Neural cell (in vitro differentiated cells): Measurements from ENCODE around the gene TAF11L2. TPM values are rescaled to one million over a fixed set of nuclear protein-coding genes. Genes with fewer than 3 reads are reported as not detected.

Source experiments
- H2AFZ ChIP-seq: fragments of 200-600, 300-800 bp; sonication (generic), shearing (Covaris generic); 2 replicates; pipeline ENCODE4 v1.6.0; 2014; ENCODE audit warnings: low read depth, mild to moderate bottlenecking, antibody characterized with exemption, low read length, moderate library complexity
- H3F3A ChIP-seq: fragments of 200-600 bp; shearing (Covaris generic); 2 replicates; pipeline ENCODE4 v1.6.1; 2016; ENCODE audit warnings: mild to moderate bottlenecking, moderate library complexity, mixed read lengths, antibody characterized with exemption, low read length; ENCODE audit not compliant: insufficient read depth, poor library complexity, severe bottlenecking
- H3K27ac ChIP-seq: fragments of 200-600, 300-800 bp; sonication (generic), shearing (Covaris generic); 2 replicates; pipeline ENCODE4 v1.5.1; 2014; ENCODE audit warnings: mild to moderate bottlenecking, low read length, moderate library complexity
- H3K27me3 ChIP-seq: fragments of 300-800, 200-600 bp; sonication (generic), shearing (Covaris generic); 2 replicates; pipeline ENCODE4 v1.6.0; 2014; ENCODE audit warnings: mild to moderate bottlenecking, low read depth, low read length, moderate library complexity; ENCODE audit not compliant: insufficient read depth
- H3K36me3 ChIP-seq: fragments of 300-800, 200-600 bp; sonication (generic), shearing (Covaris generic); 2 replicates; pipeline ENCODE4 v1.5.1; 2014; ENCODE audit warnings: mild to moderate bottlenecking, antibody characterized with exemption, low read length, moderate library complexity; ENCODE audit not compliant: insufficient read depth
- H3K4me2 ChIP-seq: fragments of 300-800, 200-600 bp; sonication (generic), shearing (Covaris generic); 2 replicates; pipeline ENCODE4 v1.6.0; 2014; ENCODE audit warnings: mild to moderate bottlenecking, low read length
- H3K4me3 ChIP-seq: fragments of 300-800, 200-600 bp; sonication (generic), shearing (Covaris generic); 2 replicates; pipeline ENCODE4 v1.5.1; 2014; ENCODE audit warnings: mild to moderate bottlenecking, low read length, moderate library complexity
- H3K79me2 ChIP-seq: fragments of 200-600 bp; shearing (Covaris generic); replicated peaks from 2 replicates; pipeline ENCODE4 v1.6.0; 2014; ENCODE audit warnings: mild to moderate bottlenecking, low read length, moderate library complexity; ENCODE audit not compliant: insufficient read depth
- H3K9ac ChIP-seq: fragments of 300-800, 200-600 bp; sonication (generic), shearing (Covaris generic); 2 replicates; pipeline ENCODE4 v1.6.1; 2016; ENCODE audit warnings: mild to moderate bottlenecking, low read length, mixed read lengths
- H3K9me2 ChIP-seq: fragments of 200-600 bp; shearing (Covaris generic); 2 replicates; pipeline ENCODE4 v1.6.1; 2016; ENCODE audit warnings: mild to moderate bottlenecking, low read length, mixed read lengths; ENCODE audit not compliant: insufficient read depth
- H3K9me3 ChIP-seq: fragments of 200-600, 300-800 bp; sonication (generic), shearing (Covaris generic); 2 replicates; pipeline ENCODE4 v1.6.1; 2016; ENCODE audit warnings: mild to moderate bottlenecking, mixed run types, low read length, moderate library complexity, mixed read lengths
- H4K20me1 ChIP-seq: fragments of 200-600 bp; shearing (Covaris generic); 2 replicates; pipeline ENCODE4 v1.6.1; 2016; ENCODE audit warnings: mild to moderate bottlenecking, mixed run types; ENCODE audit not compliant: insufficient read depth
- EP300 ChIP-seq: fragments of 450-650 bp; conservative IDR thresholded peaks from 2 replicates; pipeline ENCODE4 v1.6.1; 2014; ENCODE audit warnings: antibody characterized with exemption, mild to moderate bottlenecking, moderate library complexity; ENCODE audit not compliant: poor library complexity, severe bottlenecking
- EZH2 ChIP-seq: fragments of 200-600, 300-800 bp; shearing (Covaris generic), sonication (generic); IDR thresholded peaks from 2 replicates; pipeline ENCODE4 v1.6.1; 2014; ENCODE audit warnings: antibody characterized with exemption, low read length, borderline replicate concordance, mild to moderate bottlenecking; ENCODE audit not compliant: insufficient read depth, poor library complexity, severe bottlenecking
- MXI1 ChIP-seq: fragments of 450-650 bp; conservative IDR thresholded peaks from 2 replicates; pipeline ENCODE4 v1.6.1; 2014; ENCODE audit warnings: antibody characterized with exemption, mild to moderate bottlenecking; ENCODE audit not compliant: poor library complexity, severe bottlenecking
- POLR2AphosphoS5 ChIP-seq: IDR thresholded peaks from 2 replicates; pipeline ENCODE4 v1.6.1; 2012
- RAD21 ChIP-seq: fragments of 450-650 bp; conservative IDR thresholded peaks from 2 replicates; pipeline ENCODE4 v1.6.1; 2014; ENCODE audit warnings: antibody characterized with exemption, mild to moderate bottlenecking, moderate library complexity
- SMC3 ChIP-seq: fragments of 450-650 bp; conservative IDR thresholded peaks from 2 replicates; pipeline ENCODE4 v1.6.1; 2014; ENCODE audit warnings: antibody characterized with exemption, mild to moderate bottlenecking, moderate library complexity; ENCODE audit not compliant: poor library complexity
- TAF1 ChIP-seq: IDR thresholded peaks from 2 replicates; pipeline ENCODE4 v1.6.1; 2012; ENCODE audit warnings: low read depth
- polyA plus RNA-seq: library from polyadenylated mRNA; depleted of rRNA; stranded (reverse); fragments of >200 nt; gene quantifications from 2 replicates; pipeline ENCODE4 v1.2.3, GENCODE V29; 2014
- TF ChIP-seq, protein P1 (sequence below): IDR thresholded peaks from 2 replicates; pipeline ENCODE4 v1.6.1; 2012; ENCODE audit warnings: borderline replicate concordance
- TF ChIP-seq, protein P2 (sequence below): fragments of 450-650 bp; IDR thresholded peaks from 2 replicates; pipeline ENCODE4 v1.5.1; 2014; ENCODE audit warnings: antibody characterized with exemption, mild to moderate bottlenecking, moderate library complexity; ENCODE audit not compliant: poor library complexity, severe bottlenecking

The TAF11L2 gene
- polyA plus RNA-seq, 1 donor from 2014 or later = not detected

DNA sequence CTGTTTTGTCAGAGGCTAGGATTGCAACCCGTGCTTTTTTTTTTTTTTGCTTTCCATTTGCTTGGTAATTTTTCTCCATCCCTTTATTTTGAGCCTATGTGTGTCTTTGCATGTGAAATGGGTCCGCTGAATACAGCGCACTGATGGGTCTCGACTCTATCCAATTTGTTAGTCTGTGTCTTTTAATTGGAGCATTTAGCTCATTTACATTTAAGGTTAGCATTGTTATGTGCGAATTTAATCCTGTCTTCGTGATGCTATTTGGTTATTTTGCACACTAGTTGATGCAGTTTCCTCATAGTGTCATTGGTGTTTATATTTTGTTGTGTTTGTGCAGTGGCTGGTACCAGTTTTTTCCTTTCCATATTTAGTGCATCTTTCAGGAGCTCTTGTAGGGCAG lies 36.2 kb upstream of the TAF11L2 start:
- H3F3A ChIP-seq = no peaks in the 10 kb centered on the region
- H3K79me2 ChIP-seq = no peaks in the 10 kb centered on the region
- no peak overlapping the region for H3K4me3 ChIP-seq
- no peaks in the 10 kb centered on the region for H3K9me2 ChIP-seq
- TF ChIP-seq RAD21 (no peak), EP300 (no peak), POLR2AphosphoS5 (no peak), MXI1 (no peak), TAF1 (no peak), SMC3 (no peak), EZH2 (no peak)
- TF ChIP-seq, protein P1, sequence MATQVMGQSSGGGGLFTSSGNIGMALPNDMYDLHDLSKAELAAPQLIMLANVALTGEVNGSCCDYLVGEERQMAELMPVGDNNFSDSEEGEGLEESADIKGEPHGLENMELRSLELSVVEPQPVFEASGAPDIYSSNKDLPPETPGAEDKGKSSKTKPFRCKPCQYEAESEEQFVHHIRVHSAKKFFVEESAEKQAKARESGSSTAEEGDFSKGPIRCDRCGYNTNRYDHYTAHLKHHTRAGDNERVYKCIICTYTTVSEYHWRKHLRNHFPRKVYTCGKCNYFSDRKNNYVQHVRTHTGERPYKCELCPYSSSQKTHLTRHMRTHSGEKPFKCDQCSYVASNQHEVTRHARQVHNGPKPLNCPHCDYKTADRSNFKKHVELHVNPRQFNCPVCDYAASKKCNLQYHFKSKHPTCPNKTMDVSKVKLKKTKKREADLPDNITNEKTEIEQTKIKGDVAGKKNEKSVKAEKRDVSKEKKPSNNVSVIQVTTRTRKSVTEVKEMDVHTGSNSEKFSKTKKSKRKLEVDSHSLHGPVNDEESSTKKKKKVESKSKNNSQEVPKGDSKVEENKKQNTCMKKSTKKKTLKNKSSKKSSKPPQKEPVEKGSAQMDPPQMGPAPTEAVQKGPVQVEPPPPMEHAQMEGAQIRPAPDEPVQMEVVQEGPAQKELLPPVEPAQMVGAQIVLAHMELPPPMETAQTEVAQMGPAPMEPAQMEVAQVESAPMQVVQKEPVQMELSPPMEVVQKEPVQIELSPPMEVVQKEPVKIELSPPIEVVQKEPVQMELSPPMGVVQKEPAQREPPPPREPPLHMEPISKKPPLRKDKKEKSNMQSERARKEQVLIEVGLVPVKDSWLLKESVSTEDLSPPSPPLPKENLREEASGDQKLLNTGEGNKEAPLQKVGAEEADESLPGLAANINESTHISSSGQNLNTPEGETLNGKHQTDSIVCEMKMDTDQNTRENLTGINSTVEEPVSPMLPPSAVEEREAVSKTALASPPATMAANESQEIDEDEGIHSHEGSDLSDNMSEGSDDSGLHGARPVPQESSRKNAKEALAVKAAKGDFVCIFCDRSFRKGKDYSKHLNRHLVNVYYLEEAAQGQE = no peak
- TF ChIP-seq, protein P2, sequence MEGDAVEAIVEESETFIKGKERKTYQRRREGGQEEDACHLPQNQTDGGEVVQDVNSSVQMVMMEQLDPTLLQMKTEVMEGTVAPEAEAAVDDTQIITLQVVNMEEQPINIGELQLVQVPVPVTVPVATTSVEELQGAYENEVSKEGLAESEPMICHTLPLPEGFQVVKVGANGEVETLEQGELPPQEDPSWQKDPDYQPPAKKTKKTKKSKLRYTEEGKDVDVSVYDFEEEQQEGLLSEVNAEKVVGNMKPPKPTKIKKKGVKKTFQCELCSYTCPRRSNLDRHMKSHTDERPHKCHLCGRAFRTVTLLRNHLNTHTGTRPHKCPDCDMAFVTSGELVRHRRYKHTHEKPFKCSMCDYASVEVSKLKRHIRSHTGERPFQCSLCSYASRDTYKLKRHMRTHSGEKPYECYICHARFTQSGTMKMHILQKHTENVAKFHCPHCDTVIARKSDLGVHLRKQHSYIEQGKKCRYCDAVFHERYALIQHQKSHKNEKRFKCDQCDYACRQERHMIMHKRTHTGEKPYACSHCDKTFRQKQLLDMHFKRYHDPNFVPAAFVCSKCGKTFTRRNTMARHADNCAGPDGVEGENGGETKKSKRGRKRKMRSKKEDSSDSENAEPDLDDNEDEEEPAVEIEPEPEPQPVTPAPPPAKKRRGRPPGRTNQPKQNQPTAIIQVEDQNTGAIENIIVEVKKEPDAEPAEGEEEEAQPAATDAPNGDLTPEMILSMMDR = no peak
- H3K4me2 ChIP-seq = no peak overlapping the region
- no peaks in the 10 kb centered on the region for H4K20me1 ChIP-seq
- H2AFZ ChIP-seq = no peak overlapping the region
- no peak overlapping the region for H3K27ac ChIP-seq
- no peaks in the 10 kb centered on the region for H3K36me3 ChIP-seq
- H3K9me3 ChIP-seq = no peaks in the 10 kb centered on the region
- no peak overlapping the region for H3K9ac ChIP-seq
- no peaks in the 10 kb centered on the region for H3K27me3 ChIP-seq

- Histone ChIP-seq H3K36me3 (no peaks in the 10 kb centered on the region), H3K4me2 (no peak overlapping the region), H3K9ac (no peak overlapping the region), H3K79me2 (no peaks in the 10 kb centered on the region), H3K27ac (no peak overlapping the region), H4K20me1 (no peaks in the 10 kb centered on the region), H3F3A (no peaks in the 10 kb centered on the region), H2AFZ (no peak overlapping the region), H3K9me3 (no peaks in the 10 kb centered on the region), H3K27me3 (no peaks in the 10 kb centered on the region), H3K9me2 (no peaks in the 10 kb centered on the region), H3K4me3 (no peak overlapping the region)
- TF ChIP-seq TAF1 (no peak), SMC3 (no peak), RAD21 (no peak), MXI1 (no peak), POLR2AphosphoS5 (no peak), EP300 (no peak), EZH2 (no peak)
- TF ChIP-seq, protein P1 = no peak
- TF ChIP-seq, protein P2 = no peak
Observed at GRCh38 chr5:17463653-17464052, 34.4 kb upstream of the TAF11L2 start.
